ENCODE results near the gene RCL1. TPM values are rescaled to one million over a fixed set of nuclear protein-coding genes. Genes with fewer than 3 reads are reported as not detected.

The RCL1 gene
- total RNA-seq, 3 donors from 2014 or later: 41.3 to 111 (median 46.7) TPM

- H3K36me3 ChIP-seq: no peaks in the 10 kb centered on the region
- no peak for DNase-seq (ENCODE audit: low spot score in 2 of 2)
- H3K4me3 ChIP-seq: no peak overlapping the region
- H3K27ac ChIP-seq: no peak overlapping the region
- TF ChIP-seq POLR2AphosphoS5 (IDR thresholded peaks at IDR 0.05) (no peak), CTCF (IDR thresholded peaks at IDR 0.05) (no peak), POLR2A (IDR thresholded peaks at IDR 0.05) (no peak)
- no peaks in the 10 kb centered on the region for H3K27me3 ChIP-seq
- no peaks in the 10 kb centered on the region for H3K4me1 ChIP-seq
- no peaks in the 10 kb centered on the region for H3K9me3 ChIP-seq
- intact Hi-C loops (cut with DNase I; ENCODE audit: low total_unique reads): no loop called here
These were observed 33.8 kb downstream of the RCL1 start for GRCh38 chr9:4826417-4827166.

GRCh38 chr9:4827224-4827623 lies 34.5 kb downstream of the RCL1 start:
- H3K4me3 ChIP-seq: no peak overlapping the region
- TF ChIP-seq CTCF (IDR thresholded peaks at IDR 0.05) (no peak), POLR2AphosphoS5 (IDR thresholded peaks at IDR 0.05) (no peak), POLR2A (IDR thresholded peaks at IDR 0.05) (no peak)
- no peaks in the 10 kb centered on the region for H3K36me3 ChIP-seq
- no peak for DNase-seq (ENCODE audit: low spot score in 2 of 2)
- no peaks in the 10 kb centered on the region for H3K9me3 ChIP-seq
- H3K27ac ChIP-seq: no peak overlapping the region
- intact Hi-C loops (cut with DNase I; ENCODE audit: low total_unique reads): no loop called here
- H3K4me1 ChIP-seq: no peaks in the 10 kb centered on the region
- H3K27me3 ChIP-seq: no peaks in the 10 kb centered on the region

GRCh38 chr9:4828761-4829160 lies 36.0 kb downstream of the RCL1 start:
- no peaks in the 10 kb centered on the region for H3K27me3 ChIP-seq
- H3K4me3 ChIP-seq: no peak overlapping the region
- no peaks in the 10 kb centered on the region for H3K36me3 ChIP-seq
- TF ChIP-seq CTCF (IDR thresholded peaks at IDR 0.05) (no peak), POLR2AphosphoS5 (IDR thresholded peaks at IDR 0.05) (no peak), POLR2A (IDR thresholded peaks at IDR 0.05) (no peak)
- no peak for DNase-seq (ENCODE audit: low spot score in 2 of 2)
- H3K9me3 ChIP-seq: no peaks in the 10 kb centered on the region
- H3K27ac ChIP-seq: no peak overlapping the region
- intact Hi-C loops (cut with DNase I; ENCODE audit: low total_unique reads): no loop called here
- no peaks in the 10 kb centered on the region for H3K4me1 ChIP-seq

- Histone ChIP-seq H3K27ac (no peak overlapping the region), H3K36me3 (no peaks in the 10 kb centered on the region), H3K4me1 (no peaks in the 10 kb centered on the region), H3K4me3 (no peak overlapping the region), H3K27me3 (no peaks in the 10 kb centered on the region), H3K9me3 (no peaks in the 10 kb centered on the region)
- no peak for DNase-seq (ENCODE audit: low spot score in 2 of 2)
- TF ChIP-seq POLR2A (IDR thresholded peaks at IDR 0.05): no peak
- no peak for TF ChIP-seq CTCF (IDR thresholded peaks at IDR 0.05)
- TF ChIP-seq POLR2AphosphoS5 (IDR thresholded peaks at IDR 0.05): no peak
- intact Hi-C loops (cut with DNase I; ENCODE audit: low total_unique reads): no loop called here
These were observed 37.2 kb downstream of the RCL1 start for GRCh38 chr9:4829969-4830368.

- no peaks in the 10 kb centered on the region for H3K9me3 ChIP-seq
- intact Hi-C loops (cut with DNase I; ENCODE audit: low total_unique reads): loop anchor here (1.0 kb wide), 1 partner anchor 22 kb away; no protein-coding TSS in a partner anchor
- H3K4me3 ChIP-seq: no peak overlapping the region
- H3K4me1 ChIP-seq: no peaks in the 10 kb centered on the region
- no peak for TF ChIP-seq POLR2AphosphoS5 (IDR thresholded peaks at IDR 0.05)
- no peak for TF ChIP-seq POLR2A (IDR thresholded peaks at IDR 0.05)
- no peak for TF ChIP-seq CTCF (IDR thresholded peaks at IDR 0.05)
- DNase-seq (ENCODE audit: low spot score in 2 of 2): no peak
- H3K36me3 ChIP-seq: no peaks in the 10 kb centered on the region
- H3K27me3 ChIP-seq: no peaks in the 10 kb centered on the region
- no peak overlapping the region for H3K27ac ChIP-seq
These were observed 38.0 kb downstream of the RCL1 start for GRCh38 chr9:4830699-4831098.
